HTR-8/SVneo (cell line): ENCODE results near the gene RABAC1.
"Not testable (repeated sequence)": the region's sequence is repeated elsewhere in the genome, so short reads cannot be mapped to it uniquely, and the experiment has no call there.

ENCODE experiments used
- DNase-seq: peaks from one replicate; pipeline ENCODE4 v3.0.0; 2011; ENCODE audit warnings: low spot score, mixed read lengths; ENCODE audit not compliant: insufficient read length
- FAIRE-seq: peaks from 2 replicates; lab custom pipeline; 2011; peaks lifted over from hg19 to GRCh38; lab: Jason Lieb, UNC

The RABAC1 gene

GRCh38 chr19:41955521-41955920 is 3.6 kb downstream of the RABAC1 start:
- DNase-seq = no peak
- no peak for FAIRE-seq

DNA sequence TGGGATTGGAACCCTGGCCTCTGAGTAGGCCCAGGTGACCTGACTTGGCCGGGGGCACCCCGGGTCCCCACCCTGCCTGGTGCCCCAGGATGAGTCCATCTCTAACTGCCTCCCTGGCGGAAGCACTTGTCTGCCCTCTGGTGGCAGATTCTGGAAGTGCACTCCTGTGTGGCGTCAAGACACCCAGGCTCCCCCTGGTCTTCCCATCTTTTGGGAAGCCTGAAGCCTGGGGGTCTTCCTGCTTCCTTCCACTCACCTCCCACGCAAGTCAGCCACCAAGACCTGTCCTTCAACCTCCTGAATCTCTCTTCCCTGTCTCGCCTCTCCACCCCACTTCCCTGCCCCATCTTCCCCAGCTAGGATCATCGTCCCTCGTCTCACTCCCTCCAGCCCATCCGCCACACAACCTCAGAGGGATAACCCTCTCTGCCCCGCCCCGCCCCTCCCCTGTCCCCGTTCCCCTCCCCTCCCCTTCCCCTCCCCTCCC is 7.4 kb downstream of the RABAC1 start:
- FAIRE-seq (peak; percentile 44), DNase-seq (peak; percentile 88)

GRCh38 chr19:41947091-41947490 is 12.0 kb downstream of the RABAC1 start:
- FAIRE-seq (no peak), DNase-seq (no peak)

DNA sequence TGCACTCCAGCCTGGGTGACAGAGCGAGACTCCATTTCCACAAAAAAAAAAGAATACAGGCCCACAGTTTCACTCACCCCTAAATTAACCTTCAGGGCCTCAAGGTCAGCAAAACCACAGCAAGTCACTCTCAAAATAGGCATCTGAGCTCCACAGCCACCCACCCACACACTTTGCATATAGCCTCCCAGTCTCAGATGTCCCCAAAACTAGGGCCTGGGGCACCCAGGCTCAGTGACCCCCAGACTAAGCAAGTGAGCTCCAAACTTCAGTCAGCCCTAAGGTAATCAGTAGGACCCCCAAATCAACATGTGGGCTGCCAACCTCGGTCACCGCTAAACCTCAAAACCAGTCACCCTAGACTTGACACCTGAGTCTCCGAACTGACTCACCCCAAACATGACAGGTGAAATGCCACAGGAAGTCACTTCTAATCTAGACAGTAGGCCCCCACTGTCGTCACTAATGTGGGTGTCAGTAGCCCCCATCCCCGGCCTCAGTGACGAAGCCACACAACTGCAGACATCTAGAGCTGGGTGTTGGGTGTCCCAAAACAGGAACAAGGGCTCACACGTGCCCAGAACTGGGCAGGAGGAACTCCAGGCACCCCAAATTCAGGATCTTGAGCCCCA is 13.9 kb downstream of the RABAC1 start:
- DNase-seq (no peak), FAIRE-seq (no peak)

DNA sequence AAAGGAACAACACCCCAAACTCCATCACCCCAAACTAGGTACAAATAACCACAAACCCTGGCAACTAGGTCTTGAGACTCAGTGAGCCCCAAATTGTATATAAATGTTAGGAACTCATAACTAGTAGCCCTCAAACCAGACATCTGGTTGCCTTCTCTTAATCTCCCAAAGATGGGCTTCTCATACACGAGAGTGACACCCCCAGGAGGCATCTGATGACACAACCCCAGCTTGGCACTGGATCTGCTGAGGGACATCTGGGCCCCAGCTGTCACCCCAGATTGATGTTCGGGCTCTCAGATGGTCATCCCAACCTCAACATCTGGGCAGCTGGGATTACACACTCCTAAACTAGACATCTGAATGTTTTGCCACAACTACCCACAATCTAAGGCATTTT is 14.8 kb downstream of the RABAC1 start:
- FAIRE-seq = no peak
- DNase-seq = no peak

GRCh38 chr19:41941410-41942202 is 17.5 kb downstream of the RABAC1 start:
- FAIRE-seq = no peak
- no peak for DNase-seq

DNA sequence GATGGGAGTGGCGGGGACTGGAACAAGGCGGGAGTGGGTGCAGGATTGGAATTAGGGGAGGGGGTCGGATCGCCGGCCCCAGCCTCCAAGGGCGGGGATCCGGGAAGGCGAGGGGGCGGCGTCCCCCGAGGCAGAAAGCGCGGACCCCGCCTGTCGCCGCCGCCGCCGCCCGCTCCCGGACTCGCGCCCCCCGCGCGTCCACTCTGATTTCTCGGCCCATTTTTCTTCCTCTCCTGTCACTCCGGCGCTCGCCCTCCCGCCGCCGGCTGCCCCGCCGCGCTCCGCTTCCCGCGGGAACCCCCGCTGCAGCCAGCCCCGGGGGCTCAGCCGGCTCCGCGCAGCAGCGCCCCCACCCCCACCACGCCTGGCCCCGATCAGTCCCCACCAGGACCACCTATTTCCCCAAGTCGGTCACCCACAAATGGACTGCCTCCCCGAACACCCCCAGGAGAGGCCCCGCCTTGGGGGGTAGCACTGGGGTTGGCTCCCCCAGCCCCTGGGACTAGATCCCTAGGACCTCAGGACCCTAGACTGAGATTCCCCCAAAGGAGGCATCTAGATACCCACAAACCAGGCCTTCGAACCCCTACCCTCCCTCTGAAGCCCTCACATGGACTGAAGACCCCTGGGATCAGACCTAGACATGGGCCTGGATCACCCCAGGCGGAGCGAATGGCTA is 18.3 kb downstream of the RABAC1 start:
- FAIRE-seq (no peak), DNase-seq (no peak)

- FAIRE-seq = peak; percentile 65
Measured at GRCh38 chr19:41939861-41940730, 19.0 kb downstream of the RABAC1 start.

DNA sequence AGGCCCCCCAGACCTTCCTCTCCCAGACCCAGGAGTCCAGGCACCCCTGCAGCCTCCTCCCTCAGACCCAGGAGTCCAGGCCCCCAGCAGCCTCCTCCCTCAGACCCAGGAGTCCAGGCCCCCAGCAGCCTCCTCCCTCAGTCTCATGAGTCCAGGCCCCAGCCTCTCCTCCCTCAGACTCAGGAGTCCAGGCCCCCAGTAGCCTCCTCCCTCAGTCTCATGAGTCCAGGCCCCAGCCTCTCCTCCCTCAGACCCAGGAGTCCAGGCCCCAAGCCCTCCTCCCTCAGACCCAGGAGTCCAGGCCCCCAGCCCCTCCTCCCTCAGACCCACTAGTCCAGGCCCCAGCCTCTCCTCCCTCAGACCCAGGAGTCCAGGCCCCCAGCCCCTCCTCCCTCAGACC is 19.9 kb downstream of the RABAC1 start:
- FAIRE-seq, DNase-seq: not testable (repeated sequence)

More at GRCh38 chr19:41939861-41940730, 19.0 kb downstream of the RABAC1 start:
- peak; percentile 79 for DNase-seq

DNA sequence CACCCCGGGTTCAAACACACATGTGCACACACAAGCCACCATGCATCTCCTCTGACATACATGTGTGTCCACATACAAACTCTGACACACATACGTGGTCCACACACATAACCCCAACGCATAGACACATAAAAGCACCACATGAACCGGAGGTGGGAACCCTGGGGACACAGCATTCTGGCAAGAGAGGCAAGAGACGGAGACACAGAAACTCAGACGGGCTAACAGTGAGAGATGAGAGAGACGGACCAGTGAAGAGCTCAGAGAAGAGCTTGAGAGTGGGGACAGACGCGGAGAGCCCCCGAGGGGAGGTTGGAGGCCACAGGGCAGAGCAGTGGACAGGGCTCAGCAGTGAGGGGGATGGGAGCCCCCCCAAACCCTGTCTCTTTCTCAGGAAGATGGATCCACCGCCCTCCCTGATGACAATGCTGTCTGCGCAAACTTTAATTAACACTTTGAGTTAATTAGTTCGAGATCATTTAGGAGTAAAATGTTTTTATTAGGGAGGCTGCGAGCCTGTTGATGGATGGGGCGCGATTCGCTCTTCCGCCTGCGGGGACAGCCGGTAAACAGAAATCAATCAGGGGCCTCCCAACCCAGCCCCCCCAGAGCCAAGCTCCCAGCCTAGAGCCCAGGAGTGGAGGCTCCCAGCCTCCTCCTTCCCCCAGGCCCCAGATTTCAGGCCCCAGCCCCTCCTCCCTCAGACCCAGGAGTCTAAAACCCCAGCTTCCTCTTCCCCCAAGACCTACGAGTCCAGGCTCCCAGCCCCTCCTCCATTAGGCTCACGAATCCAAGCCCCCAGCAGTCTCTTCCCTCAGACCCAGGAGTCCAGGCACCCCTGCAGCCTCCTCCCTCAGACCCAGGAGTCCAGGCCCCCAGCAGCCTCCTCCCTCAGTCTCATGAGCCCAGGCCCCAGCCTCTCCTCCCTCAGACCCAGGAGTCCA is 21.3 kb downstream of the RABAC1 start:
- DNase-seq (no peak), FAIRE-seq (peak; percentile 57)

DNA sequence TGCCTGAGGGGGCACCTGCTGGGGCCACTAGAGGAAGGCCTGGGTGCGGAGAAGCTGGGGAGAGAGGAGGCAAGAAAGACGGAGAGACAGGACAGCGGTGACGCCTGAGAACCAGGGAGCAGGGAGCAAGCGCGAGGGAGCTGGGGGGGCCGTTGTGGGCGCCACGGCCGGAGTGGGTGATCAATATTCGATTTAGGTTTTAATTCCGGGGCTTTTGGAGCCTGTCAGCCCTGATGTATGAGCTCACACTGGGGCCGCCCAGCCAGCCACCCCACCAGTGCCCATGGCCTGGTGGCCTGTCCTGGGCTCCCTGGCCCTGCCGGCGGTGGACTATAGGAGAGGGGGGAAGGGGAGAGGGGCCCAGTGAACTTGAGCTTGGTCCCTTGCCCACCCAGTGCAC is 22.2 kb downstream of the RABAC1 start:
- FAIRE-seq (no peak), DNase-seq (no peak)

DNA sequence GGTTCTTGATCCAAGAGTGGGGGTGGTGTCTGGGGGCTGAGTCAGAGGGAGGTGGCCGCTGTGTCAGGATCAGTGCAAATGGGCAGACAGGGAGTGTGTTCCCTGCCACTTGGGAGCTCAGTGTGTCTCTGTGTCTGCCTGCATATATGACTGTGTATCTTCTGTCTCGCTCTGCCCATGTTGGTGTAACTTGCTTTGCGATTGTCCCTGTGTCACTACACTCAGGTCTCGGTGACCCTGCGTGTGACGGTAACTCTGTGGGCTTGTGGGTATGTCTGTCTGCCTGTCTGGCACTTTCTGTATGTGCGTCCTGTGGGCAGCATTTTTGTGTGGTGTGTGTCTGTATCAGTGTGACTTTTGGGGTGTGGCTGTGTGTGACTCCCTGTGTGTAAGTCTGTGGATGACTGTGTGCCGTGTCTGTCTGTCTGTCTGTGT is 22.7 kb downstream of the RABAC1 start:
- FAIRE-seq = no peak
- DNase-seq = no peak

DNA sequence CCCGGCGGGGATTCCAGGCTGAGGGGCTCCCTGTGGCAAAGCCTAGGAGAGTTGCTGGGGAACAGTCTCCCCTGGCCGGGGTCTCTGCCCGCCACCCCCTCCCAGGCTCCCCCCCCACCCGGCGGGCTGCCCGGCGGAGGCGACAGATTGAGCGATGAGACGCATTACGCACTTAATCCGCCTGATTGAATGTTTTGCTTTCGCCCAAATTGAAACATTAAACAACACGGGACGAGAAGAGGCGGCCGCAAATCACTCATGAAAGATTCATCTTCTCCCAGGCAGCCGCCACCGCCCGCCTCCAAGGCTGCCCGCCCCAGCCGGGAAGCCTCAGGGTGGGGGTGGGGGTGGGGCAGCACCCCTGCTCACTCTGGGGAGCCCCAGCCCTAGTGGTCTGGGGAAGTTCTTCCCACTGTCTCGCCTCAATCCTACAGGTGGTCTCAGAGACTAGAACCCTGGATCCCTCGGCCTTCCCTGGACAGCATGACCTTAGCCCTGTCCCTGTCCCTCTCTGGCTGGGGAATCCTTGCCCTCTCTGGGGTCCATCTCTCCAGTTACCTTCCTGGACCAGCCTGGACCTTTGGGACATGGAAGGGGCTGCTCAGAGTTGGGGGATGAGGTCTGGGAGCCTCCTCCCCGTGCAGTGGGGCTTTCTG is 23.2 kb downstream of the RABAC1 start:
- no peak for DNase-seq
- no peak for FAIRE-seq

- peak; percentile 88 for DNase-seq
- peak; percentile 9 for FAIRE-seq
Measured at GRCh38 chr19:41934849-41935374, 24.2 kb downstream of the RABAC1 start.

DNA sequence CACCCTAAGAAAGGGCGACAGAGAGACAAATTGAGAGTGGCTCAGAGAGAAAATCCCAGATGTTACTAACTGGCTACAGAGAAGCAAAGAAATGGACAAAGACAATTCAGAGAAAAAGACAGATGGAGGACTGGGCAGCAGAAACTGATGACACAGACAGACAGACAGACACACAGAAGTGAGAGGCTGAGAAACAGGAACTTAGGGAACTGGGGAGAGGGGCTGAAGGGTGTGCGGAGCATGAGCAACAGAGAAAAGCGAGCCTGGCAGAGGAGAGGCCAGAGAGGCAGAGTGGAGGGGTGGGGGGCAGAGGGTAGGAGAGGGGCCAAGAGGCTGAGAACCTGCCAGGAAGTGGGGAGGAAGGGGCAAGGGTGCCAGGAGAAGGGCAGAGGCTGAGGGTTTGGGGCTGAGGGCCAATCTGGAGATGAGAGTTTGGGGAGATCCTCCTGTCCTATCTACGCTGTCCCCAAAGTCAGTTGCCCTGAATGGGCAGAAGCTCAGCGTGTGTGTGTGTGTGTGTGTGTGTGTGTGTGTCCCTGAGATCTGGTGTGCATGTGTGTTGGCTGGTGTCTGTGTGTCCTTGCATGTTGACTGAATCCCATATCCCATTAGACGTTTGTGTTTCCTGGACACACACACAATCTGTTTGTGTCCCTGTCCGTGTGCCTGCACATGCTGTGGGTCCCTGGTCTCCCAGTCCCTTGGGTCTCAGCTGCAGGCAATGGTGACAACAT is 25.3 kb downstream of the RABAC1 start:
- DNase-seq = no peak
- no peak for FAIRE-seq

- FAIRE-seq = no peak
- DNase-seq = no peak
Measured at GRCh38 chr19:41932720-41933332, 26.3 kb downstream of the RABAC1 start.

DNA sequence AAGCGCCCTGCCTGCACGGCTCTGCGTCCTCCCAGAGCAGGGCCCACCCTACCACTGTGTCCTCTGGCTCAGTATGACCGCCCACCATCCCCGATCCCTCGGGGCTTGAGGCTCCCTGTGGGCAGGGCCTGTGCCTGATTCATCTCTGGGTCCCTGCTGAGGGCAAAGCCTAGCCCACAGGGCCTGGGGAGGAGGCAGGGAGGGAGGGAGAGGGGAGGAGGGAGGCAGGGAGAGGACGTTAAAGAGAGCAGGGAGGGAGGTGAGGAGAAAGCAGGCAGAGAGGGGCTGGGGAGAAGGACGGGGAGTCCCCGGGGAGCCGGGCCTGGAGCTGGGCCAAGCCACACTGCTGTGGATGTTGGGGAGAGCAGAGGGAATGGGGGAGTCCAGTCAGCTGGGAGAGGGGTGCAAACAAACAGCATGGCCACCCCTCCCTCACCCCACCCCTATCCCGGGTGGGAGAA is 26.8 kb downstream of the RABAC1 start:
- FAIRE-seq (no peak), DNase-seq (no peak)
